ENCODE data around the gene BCAS4. TPM values are rescaled to one million over a fixed set of nuclear protein-coding genes. Genes with fewer than 3 reads are reported as not detected.

The BCAS4 gene
- total and polyA plus RNA-seq, 4 donors, result 4.3 to 5.7 (median 5.0) TPM

GRCh38 chr20:50820515-50821256, 25.8 kb downstream of the BCAS4 start:
- no peak overlapping the region for H3K4me3 ChIP-seq
- H3K27ac ChIP-seq (ENCODE audit: low read depth in 1 of 2, low read length in 1 of 2), result no peak overlapping the region
- peaks cover 0 to 5% (median 3%) of the 10 kb centered on the region in 5 donors for H3K4me1 ChIP-seq (ENCODE audit: control insufficient read depth in 5 of 5, insufficient read depth in 5 of 5, low read length in 5 of 5)
- no peaks in the 10 kb centered on the region for H3K36me3 ChIP-seq (ENCODE audit: control insufficient read depth in 4 of 4, insufficient read depth in 4 of 4, low read length in 4 of 4)
- H3K9me3 ChIP-seq (ENCODE audit: control insufficient read depth in 4 of 4, insufficient read depth in 3 of 4, low read length in 3 of 4), result no peaks in the 10 kb centered on the region
- H3K9ac ChIP-seq (ENCODE audit: insufficient read depth in 1 of 2, low read length in 2 of 2), result no peak overlapping the region
- ATAC-seq (ENCODE audit: insufficient read depth, low FRiP score), result no peak
- WGBS, 2 donors, result 86 to 89% methylated on average over 16 of the region's 16 CpGs
- TF ChIP-seq, protein P1, sequence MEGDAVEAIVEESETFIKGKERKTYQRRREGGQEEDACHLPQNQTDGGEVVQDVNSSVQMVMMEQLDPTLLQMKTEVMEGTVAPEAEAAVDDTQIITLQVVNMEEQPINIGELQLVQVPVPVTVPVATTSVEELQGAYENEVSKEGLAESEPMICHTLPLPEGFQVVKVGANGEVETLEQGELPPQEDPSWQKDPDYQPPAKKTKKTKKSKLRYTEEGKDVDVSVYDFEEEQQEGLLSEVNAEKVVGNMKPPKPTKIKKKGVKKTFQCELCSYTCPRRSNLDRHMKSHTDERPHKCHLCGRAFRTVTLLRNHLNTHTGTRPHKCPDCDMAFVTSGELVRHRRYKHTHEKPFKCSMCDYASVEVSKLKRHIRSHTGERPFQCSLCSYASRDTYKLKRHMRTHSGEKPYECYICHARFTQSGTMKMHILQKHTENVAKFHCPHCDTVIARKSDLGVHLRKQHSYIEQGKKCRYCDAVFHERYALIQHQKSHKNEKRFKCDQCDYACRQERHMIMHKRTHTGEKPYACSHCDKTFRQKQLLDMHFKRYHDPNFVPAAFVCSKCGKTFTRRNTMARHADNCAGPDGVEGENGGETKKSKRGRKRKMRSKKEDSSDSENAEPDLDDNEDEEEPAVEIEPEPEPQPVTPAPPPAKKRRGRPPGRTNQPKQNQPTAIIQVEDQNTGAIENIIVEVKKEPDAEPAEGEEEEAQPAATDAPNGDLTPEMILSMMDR (IDR thresholded peaks at IDR 0.05; ENCODE audit: control extremely low read depth, extremely low read depth), result no peak
- H3K27me3 ChIP-seq (ENCODE audit: control insufficient read depth in 3 of 3, insufficient read depth in 3 of 3, low read length in 2 of 3), result no peaks in the 10 kb centered on the region
- DNase-seq, result no peak

DNA sequence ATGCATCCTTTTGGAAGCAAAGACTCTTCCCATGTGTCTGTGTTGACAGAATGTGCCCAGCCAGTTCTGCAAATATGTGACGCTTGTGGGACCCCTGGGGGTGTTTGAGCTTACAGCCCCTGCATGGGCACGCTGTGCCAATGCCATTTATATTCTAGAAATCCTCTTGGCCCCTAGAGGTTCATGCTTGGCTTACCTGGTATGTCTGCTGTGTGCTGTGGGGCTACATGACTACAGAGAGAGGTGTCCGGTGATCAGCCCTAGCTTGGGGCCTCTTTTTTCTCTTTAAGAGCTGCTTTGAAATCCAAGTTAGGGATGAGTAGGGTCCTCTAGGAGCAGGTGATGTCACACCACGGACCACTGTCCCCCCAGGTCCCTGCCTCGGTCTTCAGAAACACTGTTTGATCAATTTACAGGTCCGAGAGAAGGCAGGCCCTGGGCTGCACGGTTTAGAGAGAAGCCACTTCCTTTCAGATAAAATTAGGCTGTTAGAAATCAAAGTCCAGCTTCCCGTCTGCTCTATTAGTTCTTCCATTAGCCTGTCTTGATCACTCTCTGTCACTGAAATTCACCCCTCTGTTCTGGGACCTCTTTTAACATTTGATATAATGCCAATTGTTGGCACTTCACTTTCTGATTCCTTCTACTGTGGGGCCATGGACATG, 26.5 kb downstream of the BCAS4 start:
- TF ChIP-seq, protein P1 (IDR thresholded peaks at IDR 0.05; ENCODE audit: control extremely low read depth, extremely low read depth), result no peak
- ATAC-seq (ENCODE audit: insufficient read depth, low FRiP score) (no peak), DNase-seq (no peak)
- Histone ChIP-seq H3K36me3 (ENCODE audit: control insufficient read depth in 4 of 4, insufficient read depth in 4 of 4, low read length in 4 of 4) (no peaks in the 10 kb centered on the region), H3K9ac (ENCODE audit: insufficient read depth in 1 of 2, low read length in 2 of 2) (no peak overlapping the region), H3K9me3 (ENCODE audit: control insufficient read depth in 4 of 4, insufficient read depth in 3 of 4, low read length in 3 of 4) (no peaks in the 10 kb centered on the region), H3K27me3 (ENCODE audit: control insufficient read depth in 3 of 3, insufficient read depth in 3 of 3, low read length in 2 of 3) (no peaks in the 10 kb centered on the region), H3K4me1 (ENCODE audit: control insufficient read depth in 5 of 5, insufficient read depth in 5 of 5, low read length in 5 of 5) (peaks cover 0 to 5% (median 3%) of the 10 kb centered on the region in 5 donors), H3K27ac (ENCODE audit: low read depth in 1 of 2, low read length in 1 of 2) (no peak overlapping the region), H3K4me3 (no peak overlapping the region)
- whole genome bisulfite sequencing, 2 donors, result 74 to 76% methylated on average over 8 of the region's 8 CpGs

GRCh38 chr20:50821994-50822393, 27.1 kb downstream of the BCAS4 start:
- no peak overlapping the region for H3K9ac ChIP-seq (ENCODE audit: insufficient read depth in 1 of 2, low read length in 2 of 2)
- no peaks in the 10 kb centered on the region for H3K9me3 ChIP-seq (ENCODE audit: control insufficient read depth in 4 of 4, insufficient read depth in 3 of 4, low read length in 3 of 4)
- H3K4me1 ChIP-seq (ENCODE audit: control insufficient read depth in 5 of 5, insufficient read depth in 5 of 5, low read length in 5 of 5), result peaks cover 0 to 5% (median 3%) of the 10 kb centered on the region in 5 donors
- no peaks in the 10 kb centered on the region for H3K36me3 ChIP-seq (ENCODE audit: control insufficient read depth in 4 of 4, insufficient read depth in 4 of 4, low read length in 4 of 4)
- DNase-seq, result no peak
- ATAC-seq (ENCODE audit: insufficient read depth, low FRiP score), result no peak
- H3K27ac ChIP-seq (ENCODE audit: low read depth in 1 of 2, low read length in 1 of 2), result no peak overlapping the region
- TF ChIP-seq, protein P1 (IDR thresholded peaks at IDR 0.05; ENCODE audit: control extremely low read depth, extremely low read depth), result no peak
- 46 to 70% methylated on average over 7 of the region's 7 CpGs for WGBS, 2 donors
- no peak overlapping the region for H3K4me3 ChIP-seq
- H3K27me3 ChIP-seq (ENCODE audit: control insufficient read depth in 3 of 3, insufficient read depth in 3 of 3, low read length in 2 of 3), result no peaks in the 10 kb centered on the region
